ENCODE measurements around the gene ABTB2. TPM values are rescaled to one million over a fixed set of nuclear protein-coding genes. Genes with fewer than 3 reads are reported as not detected.

Gene ABTB2
- 21.7 to 25.7 TPM (median 24.5 TPM) in 5 replicates for total RNA-seq (2022; extraction: Qiagen RNA extraction; ENCODE audit: low read depth)

DNA sequence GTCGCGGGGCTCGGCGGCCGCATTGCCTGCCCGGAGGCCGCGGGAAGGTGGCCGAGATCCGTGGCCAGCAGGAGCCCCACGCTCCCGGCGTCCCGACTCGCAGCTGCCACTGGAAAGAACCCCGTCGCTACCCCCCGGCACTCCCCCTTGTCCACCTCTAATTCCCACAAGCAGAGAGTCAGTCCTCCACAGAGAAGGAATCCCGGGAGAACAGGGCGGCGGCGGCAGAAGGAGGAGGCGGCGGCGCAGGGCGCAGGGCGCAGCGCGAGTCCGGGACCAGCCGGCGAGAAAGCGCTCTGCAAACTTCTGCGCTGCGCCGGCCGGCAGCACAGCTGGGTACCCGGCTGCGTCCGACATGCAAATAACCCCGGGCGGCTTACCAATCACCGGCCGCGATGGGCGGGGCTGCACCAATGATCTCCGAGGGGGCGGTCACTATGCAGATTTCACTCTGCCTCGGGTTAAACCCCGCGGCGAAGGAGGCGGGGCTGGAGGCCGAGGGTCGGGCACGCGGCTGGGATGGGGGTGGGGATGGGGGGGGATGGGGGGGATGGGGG lies at the start of gene ABTB2:
TSS of gene ABTB2 (minus strand) at position 310 of the 557 bp plus-strand sequence.

DNA sequence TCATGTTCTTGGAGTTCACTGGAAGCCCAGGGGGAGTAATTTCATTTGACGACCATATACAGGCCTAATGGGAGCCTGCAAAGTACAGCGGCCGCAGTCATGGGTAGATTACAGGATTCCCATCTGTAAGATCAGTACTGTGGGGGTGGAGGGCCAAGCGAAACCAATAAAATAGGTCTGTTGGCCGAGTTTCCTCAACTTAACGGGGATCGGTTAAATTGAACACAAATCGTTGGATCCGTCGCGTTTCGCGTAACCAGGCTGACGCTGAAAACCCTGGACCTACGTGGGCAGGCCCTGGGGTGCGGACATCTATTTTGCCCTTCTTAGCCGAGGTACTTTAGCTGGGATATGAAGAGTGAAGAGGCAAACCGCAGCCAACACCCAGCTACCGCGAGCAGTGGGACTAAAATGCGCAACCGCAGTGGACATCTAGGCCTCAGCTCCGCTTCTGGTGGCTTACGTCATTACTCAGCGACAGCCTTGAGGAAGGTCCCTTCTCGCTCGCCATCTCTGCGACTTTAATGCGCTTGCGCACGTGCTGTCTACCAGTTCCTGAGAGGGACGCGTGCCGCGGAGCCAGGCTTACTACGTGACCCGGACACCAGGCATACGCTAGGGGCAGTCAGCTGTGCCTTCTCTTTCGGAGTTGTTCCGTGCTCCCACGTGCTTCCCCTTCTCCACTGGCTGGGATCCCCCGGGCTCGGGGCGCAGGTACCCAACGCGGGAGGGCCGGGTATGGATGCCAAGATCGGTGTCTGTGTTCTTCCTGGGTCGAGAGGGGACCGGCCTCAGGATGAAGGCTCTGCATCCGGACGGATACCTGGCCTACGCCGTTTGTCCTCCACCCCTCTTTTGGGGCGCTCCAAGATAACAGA lies 252.5 kb downstream of the ABTB2 start, which contains the start of gene NAT10:
TSS of gene NAT10 (plus strand) at position 551 of the 878 bp plus-strand sequence. CDS start 2,597 bp downstream, outside the sequence.

Other genes with a start within 250 kb of the ABTB2 start
- 36.1 to 44.4 TPM (median 40.7 TPM) in 5 replicates for gene CAT, start 80.9 kb upstream of the ABTB2 start, total RNA-seq (2022; extraction: Qiagen RNA extraction; ENCODE audit: low read depth)
- gene ELF5, start 155.8 kb upstream of the ABTB2 start, total RNA-seq (2022; extraction: Qiagen RNA extraction; ENCODE audit: low read depth), result not detected in 5 replicates

All from A549 treated with DMSO at 1 μM for 4 hours (cell line).